ENCODE measurements around the gene ZC3H12C.

ZC3H12C gene

DNA sequence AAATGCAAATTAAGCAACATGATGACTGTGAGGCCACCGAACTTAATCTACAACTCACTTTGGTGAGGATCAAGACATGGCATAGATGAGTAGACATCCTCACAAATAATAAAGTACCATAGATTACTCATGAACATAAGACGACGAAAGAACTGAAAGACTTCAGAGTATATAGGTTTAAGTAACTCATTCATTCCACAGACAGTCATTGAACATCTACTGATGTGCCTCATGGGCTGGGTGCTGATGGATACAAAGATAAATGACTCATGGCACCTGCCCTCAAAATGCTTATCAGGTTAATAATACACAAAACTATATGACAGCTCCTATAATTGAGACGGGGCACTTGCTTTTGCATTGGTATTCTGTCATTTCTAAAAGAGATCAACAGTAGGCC, 63.3 kb downstream of the ZC3H12C start:
- DNase-seq: no peak

DNA sequence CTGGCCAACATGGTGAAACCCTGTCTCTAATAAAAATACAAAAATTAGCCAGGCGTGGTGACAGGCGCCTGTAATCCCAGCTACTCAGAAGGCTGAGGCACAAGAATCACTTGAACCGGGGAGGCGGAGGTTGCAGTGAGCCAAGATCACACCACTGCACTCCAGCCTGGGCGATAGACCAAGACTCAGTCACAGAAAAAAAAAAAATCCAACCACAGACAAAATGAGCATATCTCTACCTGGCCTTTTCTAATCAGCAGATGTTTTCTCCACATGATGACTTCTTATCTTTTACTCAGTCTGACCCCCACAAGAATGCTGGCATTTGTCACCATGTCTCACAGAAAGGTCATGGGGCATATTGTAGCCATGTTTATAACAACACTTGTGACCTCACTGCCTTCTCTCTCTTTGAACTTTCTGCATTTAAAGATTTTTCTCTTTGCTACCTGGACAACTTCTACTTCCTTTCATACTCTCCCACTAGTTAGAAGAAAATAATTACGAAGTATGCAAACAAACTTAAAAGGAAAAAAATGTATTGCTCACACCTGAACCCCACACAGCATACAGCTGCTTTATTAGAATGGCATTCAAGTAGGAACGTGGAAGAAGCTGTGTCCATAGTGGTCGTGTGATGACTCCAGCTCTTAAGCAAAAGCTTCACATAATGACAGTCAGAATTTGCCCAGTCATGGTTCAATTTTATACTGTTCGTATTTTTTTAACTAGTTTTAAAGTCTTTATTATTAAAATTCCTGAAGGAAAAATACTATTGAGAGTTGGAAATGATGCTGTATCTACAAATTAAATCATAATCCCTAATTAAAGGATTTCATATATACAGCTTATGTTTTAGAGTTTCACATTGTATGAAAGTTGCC, 65.4 kb downstream of the ZC3H12C start:
- no peak for DNase-seq

DNA sequence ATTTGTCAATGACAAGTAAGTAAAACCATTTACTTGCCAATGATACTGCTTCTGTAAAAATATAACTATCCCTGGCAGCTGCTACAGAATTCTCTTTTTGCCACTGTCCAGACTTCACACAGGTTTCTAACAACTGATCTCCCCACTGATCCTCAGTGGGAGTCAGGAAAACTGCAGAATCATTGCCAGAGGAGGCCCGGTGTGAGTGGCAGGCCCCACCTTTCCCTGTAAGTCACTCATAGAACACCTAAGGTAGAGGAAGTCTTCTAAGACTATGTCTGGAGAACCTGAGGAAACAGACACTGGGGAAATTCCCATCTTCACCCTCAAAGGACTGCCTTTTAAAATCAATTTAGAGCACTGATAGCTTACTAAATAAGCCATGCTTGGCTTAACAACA, 66.3 kb downstream of the ZC3H12C start:
- DNase-seq: no peak

DNA sequence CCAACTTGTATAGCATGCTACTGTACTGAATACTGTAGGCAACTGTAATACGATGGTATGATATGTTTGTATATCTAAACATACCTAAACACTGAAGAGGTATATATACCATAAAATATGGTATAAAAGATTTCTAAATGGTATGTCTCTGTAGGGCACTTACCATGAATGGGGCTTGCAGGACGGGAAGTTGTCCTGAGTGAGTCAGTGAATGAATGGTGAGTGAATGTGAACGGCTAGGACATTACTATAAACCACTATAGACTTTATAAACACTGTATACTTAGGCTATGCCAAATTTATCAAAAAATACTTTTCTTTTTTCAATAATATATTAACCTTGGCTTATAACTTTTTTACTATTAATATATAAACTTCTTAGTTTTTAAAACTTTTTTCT, 66.8 kb downstream of the ZC3H12C start:
- DNase-seq: no peak

DNA sequence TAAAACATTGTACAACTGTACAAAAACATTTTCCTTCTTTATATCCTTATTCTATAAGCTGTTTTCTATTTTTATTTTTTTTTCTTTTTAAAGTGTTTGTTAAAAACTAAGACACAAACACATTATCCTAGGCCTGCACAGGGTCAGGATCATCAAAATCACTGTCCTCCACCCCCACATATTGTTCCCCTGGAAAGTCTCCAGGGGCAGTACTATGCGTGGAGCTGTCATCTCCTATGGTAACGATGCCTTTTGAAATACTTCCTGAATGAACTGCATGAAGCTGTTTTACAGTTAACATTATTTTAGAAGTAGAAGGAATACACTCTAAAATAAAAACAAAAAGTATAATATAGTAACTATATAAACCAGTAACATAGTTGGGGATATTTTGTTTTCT, 67.2 kb downstream of the ZC3H12C start:
- no peak for DNase-seq

DNA sequence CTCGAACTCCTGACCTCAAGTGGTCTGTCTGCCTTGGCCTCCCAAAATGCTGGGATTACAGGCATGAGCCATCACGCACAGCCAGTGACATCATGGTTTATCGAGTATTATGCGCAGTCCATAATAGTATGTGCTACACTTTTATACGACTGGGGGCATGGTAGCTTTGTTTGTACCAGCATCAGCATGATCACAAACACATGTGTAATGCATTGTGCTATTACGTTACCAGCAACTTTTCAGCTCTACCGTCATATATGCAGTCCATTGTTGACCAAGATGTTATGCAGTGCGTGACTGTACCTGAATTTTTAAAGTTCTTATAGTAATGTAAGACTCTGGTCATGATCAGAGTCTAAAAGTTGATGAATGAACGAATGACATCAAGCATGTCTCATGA, 67.9 kb downstream of the ZC3H12C start:
- DNase-seq: no peak

DNA sequence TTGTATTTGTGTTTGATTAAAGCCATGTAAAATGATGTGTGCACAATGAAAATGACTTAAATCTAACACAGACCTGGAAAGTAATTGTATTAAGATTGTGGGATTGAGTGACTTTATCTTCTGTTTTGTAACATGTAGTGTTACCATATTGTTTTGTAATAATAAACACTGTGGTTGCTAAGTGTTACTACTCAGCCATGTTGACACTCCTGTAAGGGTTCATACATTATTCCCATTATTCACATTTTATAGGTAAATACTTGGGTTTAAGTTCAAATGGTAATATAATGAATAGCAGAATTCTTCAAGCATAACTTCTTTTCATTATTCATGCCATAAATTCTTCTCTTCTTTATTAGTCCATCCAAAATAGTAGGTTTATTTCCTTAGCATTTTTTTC, 69.0 kb downstream of the ZC3H12C start:
- no peak for DNase-seq

DNA sequence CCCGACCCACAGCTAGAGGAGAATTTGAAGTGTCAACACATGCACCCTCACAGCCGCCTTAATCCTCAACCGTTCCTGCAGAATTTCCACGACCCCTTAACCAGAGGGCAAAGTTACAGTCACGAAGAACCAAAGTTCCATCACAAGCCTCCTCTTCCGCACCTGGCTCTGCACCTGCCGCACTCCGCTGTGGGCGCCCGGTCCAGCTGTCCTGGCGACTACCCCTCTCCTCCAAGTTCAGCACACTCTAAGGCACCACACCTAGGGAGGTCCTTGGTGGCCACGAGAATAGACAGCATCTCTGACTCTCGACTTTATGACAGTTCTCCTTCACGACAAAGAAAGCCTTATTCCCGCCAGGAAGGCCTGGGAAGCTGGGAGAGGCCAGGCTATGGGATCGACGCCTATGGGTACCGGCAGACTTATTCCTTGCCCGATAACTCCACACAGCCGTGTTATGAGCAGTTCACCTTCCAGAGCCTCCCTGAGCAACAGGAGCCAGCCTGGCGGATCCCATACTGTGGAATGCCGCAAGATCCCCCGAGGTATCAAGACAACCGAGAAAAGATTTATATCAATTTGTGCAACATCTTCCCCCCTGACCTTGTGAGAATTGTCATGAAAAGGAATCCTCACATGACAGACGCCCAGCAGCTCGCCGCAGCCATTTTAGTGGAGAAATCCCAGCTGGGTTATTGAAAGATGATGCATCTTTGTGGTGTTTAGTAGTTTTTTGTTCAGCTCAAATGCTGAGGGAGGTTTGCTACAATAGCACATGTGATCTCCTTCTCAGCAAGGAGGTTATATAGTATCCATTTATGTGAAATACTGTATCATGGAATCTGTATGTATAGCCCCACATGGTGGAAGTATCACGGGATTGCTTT, 72.1 kb downstream of the ZC3H12C start:
- no peak for DNase-seq

DNA sequence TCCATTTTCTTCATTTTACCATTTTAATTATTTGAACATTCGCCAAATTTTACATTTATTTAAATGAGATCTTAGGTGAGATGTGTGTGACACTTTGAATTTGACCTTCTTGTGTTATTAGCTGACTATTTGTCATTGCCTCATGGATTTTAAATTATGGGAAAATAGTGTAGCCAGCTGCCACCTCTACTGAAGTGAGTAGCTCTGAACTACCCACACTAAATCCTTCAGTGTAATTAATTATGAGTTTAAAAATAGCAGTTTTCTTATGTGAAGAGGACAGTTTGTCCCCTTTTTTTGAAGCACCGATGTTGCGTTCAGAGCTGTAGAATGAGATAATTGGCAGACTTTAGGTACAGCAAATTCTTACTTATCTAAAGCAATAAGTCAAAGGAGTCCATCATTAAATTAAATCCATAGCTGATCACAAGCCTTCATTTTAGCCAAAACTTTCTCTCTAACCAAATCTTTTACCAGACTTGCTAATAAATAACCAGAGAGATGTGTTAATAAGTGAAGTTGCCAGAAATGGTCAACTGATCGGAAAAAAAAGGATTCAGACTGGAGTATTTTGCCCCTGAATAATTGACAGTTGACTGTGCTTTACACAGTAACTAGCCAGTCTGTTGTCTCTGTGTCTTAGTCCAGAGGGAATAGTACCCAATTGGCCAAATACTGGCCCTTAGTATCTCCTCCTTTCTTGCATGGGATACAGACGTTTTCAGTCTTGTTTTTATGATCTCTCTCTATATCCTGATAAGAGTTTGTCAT, 75.0 kb downstream of the ZC3H12C start:
- no peak for DNase-seq

DNA sequence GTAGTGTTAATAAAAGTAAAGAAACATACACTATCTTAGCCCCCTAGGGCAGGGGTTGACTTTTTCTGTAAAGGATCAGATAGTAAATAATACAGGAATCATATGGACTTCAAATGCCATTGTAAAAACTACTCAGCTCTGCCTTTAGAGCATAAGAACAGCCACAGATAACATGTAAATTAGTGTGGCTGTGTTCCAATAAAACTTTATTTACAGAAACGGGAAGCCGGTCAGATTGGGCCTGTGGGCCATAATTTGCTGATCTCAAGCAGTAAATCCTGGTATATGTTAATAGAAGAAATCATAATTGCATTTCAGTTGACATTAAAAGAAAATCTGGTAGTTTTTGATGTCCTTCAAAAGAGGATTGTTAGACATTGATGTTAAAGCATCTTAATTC, 76.5 kb downstream of the ZC3H12C start:
- DNase-seq: no peak

DNA sequence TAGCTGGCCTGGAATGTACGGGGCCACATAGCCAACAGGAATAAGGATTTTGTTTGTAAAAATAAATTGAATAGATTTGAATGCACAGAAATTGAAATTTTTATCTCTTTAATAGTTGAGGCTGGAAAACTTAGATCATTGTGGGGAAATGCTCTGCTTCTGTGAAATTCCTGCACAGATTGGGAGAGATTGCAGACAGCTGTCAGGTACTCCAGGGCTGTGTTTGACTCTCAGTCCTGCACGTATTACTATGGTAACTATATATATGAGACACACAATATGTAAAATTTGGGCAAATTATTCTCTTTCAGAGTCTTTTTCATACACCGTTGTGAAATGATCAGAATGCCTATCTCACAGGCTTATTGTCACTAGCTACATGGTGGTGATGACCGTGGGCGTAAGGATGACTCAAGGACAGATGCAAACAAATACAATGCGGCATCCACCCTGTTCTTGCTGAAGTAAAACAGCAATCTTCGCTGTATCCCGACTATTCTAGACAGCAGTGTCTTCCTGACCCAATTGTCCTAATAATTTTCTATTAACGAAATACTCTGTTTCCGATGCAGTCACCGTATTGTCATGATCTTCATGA, 79.4 kb downstream of the ZC3H12C start:
- DNase-seq: no peak

DNA sequence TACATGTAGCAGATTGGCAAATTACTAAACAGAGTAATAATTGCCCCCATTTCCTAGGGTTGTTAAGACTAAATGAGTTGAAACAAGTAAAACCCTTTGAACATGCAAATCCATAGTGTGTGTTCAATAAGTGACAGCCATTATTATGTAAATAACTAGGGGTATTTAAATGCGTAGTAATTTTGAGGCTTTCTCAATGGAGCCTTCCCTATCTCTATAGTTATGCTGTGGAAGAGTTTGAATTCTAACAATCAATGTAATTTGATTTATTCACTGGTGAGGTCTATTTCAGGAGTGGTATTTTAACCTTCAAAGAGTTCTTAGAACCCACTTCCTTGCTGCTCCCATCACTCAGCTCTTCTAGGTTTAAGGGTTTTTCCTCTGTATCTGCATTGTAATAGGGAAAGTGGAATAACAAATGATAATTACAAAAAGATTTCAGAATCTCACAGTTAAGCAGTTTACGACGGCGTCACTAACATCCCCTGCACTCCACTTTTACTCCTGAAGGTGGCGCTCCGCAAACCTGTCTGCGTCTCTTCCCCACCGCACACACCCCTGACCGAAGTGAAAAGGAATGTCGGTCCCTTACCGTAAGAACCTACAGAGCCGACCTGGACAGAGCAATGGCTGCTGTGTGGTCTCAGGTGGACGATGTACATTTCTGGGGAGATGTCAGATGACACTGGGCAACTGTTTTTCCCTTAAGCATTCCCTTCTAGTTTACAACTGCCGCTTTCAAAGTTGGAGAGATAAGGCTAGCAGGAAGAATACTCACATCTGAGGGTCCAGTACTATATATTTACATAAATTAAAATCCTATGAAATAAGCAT, 80.8 kb downstream of the ZC3H12C start:
- DNase-seq: no peak

DNA sequence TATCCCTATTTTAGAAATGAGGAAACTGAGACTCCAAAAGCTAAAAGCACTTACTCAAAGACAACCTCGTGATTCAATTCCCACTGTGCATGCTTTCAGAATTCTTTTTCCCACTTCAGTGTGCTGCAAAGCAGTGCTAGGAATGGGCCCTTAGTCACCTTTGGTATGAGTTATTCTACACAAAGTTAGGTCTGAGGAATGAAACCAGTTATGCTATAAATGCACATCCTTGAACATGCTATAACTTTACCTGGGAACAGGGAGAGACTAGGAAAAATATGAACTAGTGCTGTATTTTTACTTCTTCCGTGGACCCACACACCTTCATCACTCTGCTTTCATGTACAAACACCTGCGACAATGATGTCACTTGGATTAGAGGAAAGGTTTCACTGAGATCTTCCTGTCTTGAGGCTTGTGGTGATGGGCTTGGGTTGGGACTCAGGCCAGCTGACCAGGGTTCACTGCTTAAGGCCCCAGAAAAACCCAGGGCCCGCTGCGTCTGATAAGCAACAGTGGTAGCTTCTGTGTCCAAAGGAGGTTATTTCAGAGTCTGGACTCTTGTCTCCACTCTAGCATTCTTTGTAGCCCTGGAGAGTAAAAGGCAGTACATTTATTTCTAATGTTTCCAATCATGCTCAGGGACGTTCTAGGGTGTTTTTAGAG, 81.6 kb downstream of the ZC3H12C start:
- no peak for DNase-seq

DNA sequence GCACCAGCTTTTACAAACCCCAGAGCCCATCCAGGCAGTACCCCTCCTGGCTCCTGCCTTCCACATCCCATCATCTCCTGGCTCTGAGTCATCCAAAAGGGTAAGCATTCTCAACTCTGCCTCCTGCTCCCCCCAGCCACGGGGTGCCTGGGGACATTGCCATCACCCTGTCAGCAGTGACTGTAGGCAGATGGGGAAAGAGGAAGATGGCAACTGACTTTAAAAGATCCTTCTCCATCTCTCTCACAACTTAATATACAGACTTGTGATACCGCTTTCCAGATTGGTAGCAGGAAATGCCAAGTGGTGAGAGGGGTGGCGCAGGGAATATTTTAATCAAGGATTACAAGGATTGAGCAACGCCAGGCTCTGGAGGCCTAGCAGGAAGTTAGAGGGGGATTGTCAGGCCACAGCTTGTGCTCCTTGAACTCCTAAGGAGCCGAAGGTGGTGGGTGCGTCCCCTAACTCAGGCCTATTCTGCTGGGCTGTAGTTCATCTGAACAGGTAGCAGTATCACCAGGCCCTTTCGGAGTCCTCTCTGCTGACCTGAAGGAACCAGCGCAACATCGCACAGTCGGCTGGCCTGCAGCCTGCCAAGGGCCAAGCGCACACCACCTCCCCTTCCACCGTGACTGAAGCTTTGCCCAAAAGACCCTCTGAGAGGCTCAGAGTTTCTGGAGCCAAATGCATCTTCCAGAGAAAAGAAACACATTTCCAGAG, 83.3 kb downstream of the ZC3H12C start:
- no peak for DNase-seq

DNA sequence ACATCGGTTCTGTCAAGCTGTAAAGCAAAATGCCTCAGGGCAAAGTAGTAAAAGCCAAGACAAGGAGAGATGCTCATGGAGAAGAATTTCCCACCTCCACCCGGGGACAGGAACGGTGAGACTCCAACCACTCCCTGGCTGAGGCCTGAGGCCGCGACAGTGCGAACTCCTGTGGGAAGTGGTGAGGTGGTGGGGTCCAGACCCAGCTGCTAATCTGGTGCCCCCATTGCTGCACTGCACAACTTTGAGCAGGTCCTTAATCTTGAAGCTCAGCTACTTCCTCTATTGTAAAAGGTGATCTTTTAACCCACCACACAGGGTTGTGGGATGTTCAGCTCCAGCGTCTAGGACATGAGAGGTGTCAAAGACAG, 83.9 kb downstream of the ZC3H12C start:
- DNase-seq: no peak

DNA sequence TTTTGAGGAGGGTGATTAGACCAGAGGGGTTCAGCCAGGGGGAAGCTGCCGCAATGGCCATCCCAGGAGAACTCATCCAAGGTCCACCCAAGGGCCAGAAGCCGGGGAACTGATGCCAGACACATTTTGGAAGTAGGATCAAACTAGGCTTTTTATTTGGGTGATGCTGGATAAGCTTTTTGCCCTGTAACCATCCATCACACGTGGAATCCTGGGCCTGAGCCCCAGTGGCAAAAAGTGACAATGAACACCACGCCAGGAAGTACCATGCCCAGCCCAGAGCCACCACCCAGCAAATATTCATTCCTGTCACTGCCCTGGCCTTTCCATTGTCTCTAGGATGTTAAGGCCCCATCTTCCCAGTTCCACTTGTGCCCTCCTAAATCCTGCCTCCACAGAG, 85.9 kb downstream of the ZC3H12C start:
- no peak for DNase-seq

DNA sequence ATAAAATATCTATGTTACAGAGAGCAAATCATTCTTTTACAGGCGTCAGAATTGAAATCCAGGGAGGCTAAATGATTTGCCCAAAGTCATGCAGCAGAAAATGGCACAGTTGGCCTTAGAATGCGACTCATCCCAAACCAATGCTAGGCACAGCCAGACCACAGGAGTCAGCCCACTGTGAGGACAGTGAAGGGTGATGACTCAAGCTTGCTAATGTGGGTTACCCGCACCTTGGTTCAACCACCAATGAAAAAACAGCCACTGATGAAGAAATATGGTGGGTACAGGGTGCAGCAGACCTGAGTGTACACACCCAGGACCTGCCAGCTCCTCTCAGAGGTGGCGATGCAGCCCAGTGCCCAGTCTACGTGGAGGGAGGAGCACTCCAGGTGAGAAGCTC, 89.7 kb downstream of the ZC3H12C start:
- no peak for DNase-seq

DNA sequence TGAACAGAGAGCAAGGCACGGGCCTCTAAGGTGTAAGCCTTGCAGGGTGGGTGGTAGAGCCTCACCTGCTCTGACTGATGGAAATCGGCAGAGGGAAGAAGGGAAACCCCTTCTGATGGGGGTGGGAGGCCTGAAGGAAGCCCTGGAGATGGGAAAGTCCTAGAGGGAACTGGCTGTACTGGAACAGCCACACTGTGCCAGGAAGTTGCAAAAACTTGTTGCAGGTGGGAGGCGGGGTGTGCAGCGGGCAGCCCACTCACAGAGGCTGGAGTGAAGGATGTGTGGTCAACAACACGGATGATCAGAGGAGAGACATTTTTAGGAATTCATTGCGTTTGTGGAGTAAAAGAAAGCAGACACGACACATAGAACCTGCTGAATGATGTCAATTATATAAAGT, 91.3 kb downstream of the ZC3H12C start:
- no peak for DNase-seq

DNA sequence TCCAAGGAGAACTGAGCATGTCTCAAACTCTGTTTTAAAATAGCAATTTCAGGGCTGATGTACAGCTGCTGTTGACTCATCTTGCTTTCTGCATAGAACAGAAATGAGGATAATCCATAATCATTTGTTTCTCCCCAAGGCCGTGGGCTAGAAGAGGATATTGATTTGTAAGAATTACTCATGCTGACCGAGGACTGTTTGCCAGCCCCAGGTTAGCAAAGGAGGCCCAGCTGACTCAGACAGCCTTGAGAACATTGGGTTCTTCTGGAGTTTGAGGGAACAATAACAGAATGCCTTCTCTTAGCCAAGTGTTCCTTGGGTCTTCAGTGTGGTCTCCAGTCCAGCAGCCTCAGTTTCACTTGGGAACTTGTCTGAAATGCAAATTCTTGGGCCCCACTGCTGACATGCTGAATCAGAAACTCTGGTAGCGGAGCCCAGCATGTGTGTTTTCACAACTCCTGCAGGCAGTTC, 92.0 kb downstream of the ZC3H12C start:
- no peak for DNase-seq

DNA sequence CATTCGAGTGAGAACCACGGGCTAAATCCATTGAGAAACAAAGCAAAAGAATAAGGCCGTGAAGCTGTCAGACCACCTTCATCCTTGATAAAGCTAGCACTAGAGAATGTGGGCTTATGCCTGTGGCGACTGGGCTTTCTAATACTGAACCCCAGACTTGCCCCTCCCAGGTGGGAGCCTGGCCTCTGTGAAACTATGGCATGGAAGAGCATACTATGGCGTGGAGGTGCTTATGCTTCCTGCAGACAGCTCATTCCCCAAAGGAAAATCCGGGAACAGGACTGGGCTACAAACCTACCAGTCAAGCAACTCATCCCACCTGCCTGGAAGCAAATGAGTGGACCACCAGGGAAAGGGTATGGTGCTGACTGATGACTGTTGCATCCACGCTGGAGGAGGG, 92.4 kb downstream of the ZC3H12C start:
- DNase-seq: no peak

DNA sequence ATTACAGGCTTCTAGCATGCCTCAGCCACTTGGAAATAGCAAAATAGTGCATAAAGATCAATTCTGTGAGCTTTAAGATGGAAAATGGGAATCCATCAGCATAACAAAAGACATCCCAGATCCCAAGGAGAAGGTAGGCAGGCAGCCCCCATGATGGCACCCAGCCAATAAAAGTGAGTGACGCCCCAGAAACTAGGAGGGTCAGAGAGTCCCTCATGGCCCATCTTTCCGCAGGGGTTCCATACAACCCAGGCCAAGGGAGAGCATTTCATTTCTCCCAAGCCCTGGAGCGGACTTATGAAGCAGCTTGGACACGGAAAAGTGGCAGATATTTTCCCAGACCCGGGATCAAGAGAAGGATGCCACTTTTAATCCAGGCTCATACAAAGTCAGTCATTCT, 93.3 kb downstream of the ZC3H12C start:
- no peak for DNase-seq

Measured in NCI-H1105 (cell line).